ENCODE data around the gene CDC34.

CDC34 gene

DNA sequence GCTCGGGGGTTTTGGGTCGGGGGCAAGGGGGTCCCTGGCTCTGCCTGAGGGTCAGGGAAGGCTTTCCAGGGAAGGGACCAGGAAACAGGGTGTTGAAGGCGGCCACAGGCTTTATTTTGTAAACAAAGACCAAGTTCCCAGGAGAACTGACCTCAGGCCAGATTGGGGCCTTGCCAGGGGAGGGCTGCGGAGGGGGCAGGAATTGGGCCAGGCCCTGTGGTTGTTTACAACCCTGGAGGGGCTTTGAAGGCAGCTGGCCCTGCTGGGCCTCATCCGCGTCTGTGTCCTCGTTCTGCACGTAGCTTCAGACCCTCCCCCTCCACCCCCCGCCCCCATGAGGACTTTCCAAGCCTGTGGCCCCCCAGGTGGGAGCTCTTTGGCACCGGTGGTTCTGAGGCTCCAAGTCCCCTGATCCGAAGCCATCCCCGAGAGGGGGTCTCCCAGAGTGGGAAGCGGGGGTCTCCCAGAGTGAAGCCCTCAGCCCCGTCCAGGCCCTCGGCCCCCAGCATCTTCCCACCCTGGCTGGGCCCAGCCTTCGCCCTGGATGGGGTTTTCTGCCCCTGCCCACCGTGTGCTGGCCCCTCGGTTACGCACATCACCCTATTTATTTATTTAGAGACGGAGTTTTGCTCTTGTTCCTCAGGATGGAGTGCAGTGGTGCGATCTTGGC lies 27.3 kb downstream of the CDC34 start:
- peaks cover 24 to 42% of the 10 kb centered on the region in 2 experiments for H3K4me1 ChIP-seq (ENCODE audit: control insufficient read depth in 1 of 2, insufficient read depth in 1 of 2, low read depth in 1 of 2, low read length in 1 of 2)
- H3K4me3 ChIP-seq (ENCODE audit: low read depth in 1 of 2, low read length in 1 of 2), result no peak overlapping the region
- TF ChIP-seq, protein P1, sequence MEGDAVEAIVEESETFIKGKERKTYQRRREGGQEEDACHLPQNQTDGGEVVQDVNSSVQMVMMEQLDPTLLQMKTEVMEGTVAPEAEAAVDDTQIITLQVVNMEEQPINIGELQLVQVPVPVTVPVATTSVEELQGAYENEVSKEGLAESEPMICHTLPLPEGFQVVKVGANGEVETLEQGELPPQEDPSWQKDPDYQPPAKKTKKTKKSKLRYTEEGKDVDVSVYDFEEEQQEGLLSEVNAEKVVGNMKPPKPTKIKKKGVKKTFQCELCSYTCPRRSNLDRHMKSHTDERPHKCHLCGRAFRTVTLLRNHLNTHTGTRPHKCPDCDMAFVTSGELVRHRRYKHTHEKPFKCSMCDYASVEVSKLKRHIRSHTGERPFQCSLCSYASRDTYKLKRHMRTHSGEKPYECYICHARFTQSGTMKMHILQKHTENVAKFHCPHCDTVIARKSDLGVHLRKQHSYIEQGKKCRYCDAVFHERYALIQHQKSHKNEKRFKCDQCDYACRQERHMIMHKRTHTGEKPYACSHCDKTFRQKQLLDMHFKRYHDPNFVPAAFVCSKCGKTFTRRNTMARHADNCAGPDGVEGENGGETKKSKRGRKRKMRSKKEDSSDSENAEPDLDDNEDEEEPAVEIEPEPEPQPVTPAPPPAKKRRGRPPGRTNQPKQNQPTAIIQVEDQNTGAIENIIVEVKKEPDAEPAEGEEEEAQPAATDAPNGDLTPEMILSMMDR (IDR thresholded peaks at IDR 0.05), result no peak
- no peaks in the 10 kb centered on the region for H3K9me3 ChIP-seq
- H3K27ac ChIP-seq, result peak overlapping the region; percentile 7
- H3K27me3 ChIP-seq, result no peaks in the 10 kb centered on the region
- H3K36me3 ChIP-seq, result no peaks in the 10 kb centered on the region

DNA sequence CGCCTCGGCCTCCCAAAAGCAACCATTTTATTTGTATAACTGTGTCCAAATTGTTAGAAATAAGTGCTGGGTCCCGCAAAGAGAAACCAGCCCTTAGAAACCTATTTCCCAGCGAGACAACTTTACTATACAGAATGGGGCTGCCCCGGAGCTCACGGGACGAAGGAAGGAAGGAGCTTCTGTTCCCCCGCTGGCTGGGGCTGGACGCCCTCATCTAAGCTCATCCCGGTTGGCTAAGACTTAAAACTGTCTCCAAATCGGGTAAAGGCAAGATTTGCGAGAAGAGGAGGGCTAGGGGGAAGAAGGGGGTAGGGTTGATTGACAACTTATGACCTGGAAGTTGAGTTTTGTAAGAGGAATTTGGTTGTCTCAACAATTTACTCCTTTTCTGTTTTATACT lies 28.6 kb downstream of the CDC34 start:
- TF ChIP-seq, protein P1 (IDR thresholded peaks at IDR 0.05), result no peak
- H3K4me1 ChIP-seq (ENCODE audit: control insufficient read depth in 1 of 2, insufficient read depth in 1 of 2, low read depth in 1 of 2, low read length in 1 of 2), result peaks cover 24 to 42% of the 10 kb centered on the region in 2 experiments
- H3K27me3 ChIP-seq, result no peaks in the 10 kb centered on the region
- H3K9me3 ChIP-seq, result no peaks in the 10 kb centered on the region
- peak overlapping the region; percentile 65 for H3K27ac ChIP-seq
- no peaks in the 10 kb centered on the region for H3K36me3 ChIP-seq
- no peak overlapping the region for H3K4me3 ChIP-seq (ENCODE audit: low read depth in 1 of 2, low read length in 1 of 2)

DNA sequence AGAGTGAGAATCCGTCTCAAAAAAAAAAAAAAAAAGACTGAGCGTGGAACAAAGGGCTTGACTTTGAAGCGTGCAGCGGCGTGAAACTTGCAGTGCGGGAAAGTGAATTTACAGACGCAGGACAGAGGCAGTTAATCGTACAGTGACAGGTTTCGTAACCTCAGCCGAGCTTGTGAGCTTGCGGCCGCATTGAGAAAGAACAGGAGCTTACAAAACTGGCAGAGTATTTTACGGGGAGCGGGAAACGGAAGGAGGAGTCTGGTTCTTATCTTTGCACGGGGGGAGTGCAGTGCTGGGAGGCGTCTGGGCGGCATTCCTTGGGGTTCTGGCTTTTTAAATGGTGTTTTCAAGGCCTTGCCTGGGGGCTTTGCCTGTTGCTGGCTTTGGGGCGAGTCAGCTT lies 34.8 kb downstream of the CDC34 start:
- H3K4me3 ChIP-seq (ENCODE audit: low read depth in 1 of 2, low read length in 1 of 2), result peak overlapping the region; percentile 67 to 73
- H3K27ac ChIP-seq, result peak overlapping the region; percentile 92
- no peaks in the 10 kb centered on the region for H3K9me3 ChIP-seq
- no peaks in the 10 kb centered on the region for H3K27me3 ChIP-seq
- H3K4me1 ChIP-seq (ENCODE audit: control insufficient read depth in 1 of 2, insufficient read depth in 1 of 2, low read depth in 1 of 2, low read length in 1 of 2), result peaks cover 33 to 45% of the 10 kb centered on the region in 2 experiments
- TF ChIP-seq, protein P1 (IDR thresholded peaks at IDR 0.05), result peak; percentile 15
- no peaks in the 10 kb centered on the region for H3K36me3 ChIP-seq

DNA sequence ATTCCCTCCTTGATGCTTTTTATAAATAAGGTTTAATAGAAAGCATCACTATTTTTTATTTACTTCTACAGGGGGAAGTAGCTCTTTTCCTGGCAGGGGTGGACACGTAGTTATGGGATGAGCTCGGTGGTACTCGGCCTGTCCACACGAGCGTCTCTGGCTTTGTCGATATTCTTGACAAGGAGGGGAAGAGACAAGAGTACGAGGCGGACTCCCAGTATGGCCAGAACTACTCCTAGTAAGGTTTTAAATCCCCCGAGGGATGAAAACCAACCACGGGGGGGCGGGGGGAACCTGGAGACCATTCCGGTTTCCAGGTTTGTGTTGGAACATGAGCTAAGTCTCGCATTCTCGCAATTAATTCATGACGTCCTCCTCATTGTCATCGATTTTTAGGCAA lies 35.3 kb downstream of the CDC34 start:
- Histone ChIP-seq H3K4me1 (ENCODE audit: control insufficient read depth in 1 of 2, insufficient read depth in 1 of 2, low read depth in 1 of 2, low read length in 1 of 2) (peaks cover 37 to 48% of the 10 kb centered on the region in 2 experiments), H3K36me3 (no peaks in the 10 kb centered on the region), H3K27me3 (no peaks in the 10 kb centered on the region), H3K9me3 (no peaks in the 10 kb centered on the region), H3K27ac (peak overlapping the region; percentile 92), H3K4me3 (ENCODE audit: low read depth in 1 of 2, low read length in 1 of 2) (peak overlapping the region; percentile 67 to 73)
- TF ChIP-seq, protein P1 (IDR thresholded peaks at IDR 0.05), result no peak

DNA sequence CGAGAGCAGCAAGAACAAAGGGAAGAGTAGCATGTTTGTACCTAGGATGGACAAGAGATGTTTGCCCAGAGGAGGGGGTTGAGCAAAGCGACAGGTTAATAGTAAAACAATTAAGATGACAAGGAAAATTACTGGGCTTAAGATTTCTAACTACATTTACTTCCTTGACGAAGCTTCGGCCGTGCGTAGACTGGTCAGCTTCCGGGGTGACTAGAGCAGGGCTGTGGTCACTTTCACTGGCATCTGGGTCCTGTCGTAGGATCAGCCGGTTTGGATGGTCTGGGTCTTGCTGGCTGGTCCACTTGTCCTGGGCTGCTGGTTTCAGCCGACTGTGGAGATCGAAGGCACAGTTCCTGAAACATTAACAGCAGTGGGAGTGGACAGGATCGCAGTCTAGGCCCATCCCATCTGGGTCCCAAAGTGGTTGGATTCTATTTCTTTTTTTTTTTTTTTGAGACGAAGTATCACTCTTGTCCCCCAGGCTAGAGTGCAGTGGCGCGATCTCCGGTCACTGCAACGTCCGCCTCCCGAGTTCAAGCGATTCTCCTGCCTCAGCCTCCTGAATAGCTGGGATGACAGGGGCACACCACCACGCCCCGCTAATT lies 35.8 kb downstream of the CDC34 start:
- TF ChIP-seq, protein P1 (IDR thresholded peaks at IDR 0.05), result peak; percentile 7
- H3K4me3 ChIP-seq (ENCODE audit: low read depth in 1 of 2, low read length in 1 of 2), result peak overlapping the region; percentile 67 to 73

More for the DNA sequence above, 35.8 kb downstream of the CDC34 start:
- peaks cover 37 to 48% of the 10 kb centered on the region in 2 experiments for H3K4me1 ChIP-seq (ENCODE audit: control insufficient read depth in 1 of 2, insufficient read depth in 1 of 2, low read depth in 1 of 2, low read length in 1 of 2)
- H3K27ac ChIP-seq, result peak overlapping the region; percentile 92
- H3K36me3 ChIP-seq, result no peaks in the 10 kb centered on the region
- H3K9me3 ChIP-seq, result no peaks in the 10 kb centered on the region
- no peaks in the 10 kb centered on the region for H3K27me3 ChIP-seq
